Caco-2 (cell line): Measurements from ENCODE around the gene ABLIM2. TPM values are rescaled to one million over a fixed set of nuclear protein-coding genes. Genes with fewer than 3 reads are reported as not detected.

ENCODE experiments used
- BruUV-seq: library from RNA; stranded (reverse); fragments of 400-500 nt; replicated peaks from 2 replicates; lab custom pipeline; 2021; lab: Mats Ljungman, UMichigan
- CTCF ChIA-PET: fragments of 300-600 bp; sonication (Branson Sonifier 250); formaldehyde crosslinking; loops from one replicate; lab custom pipeline; 2022; ENCODE audit warnings: antibody characterized with exemption; lab: Charles Lee
- POLR2A ChIA-PET: fragments of 300-600 bp; sonication (Branson Sonifier 250); formaldehyde crosslinking; loops from one replicate; lab custom pipeline; 2022; ENCODE audit warnings: antibody characterized with exemption; lab: Charles Lee
- DNase-seq, 2 experiments: peaks; one replicate each; pipeline versions ENCODE4 v3.0.0 to v3.0.0-alpha.2; 2020 to 2022
- H3K27me3 ChIP-seq: replicated peaks from 2 replicates; pipeline ENCODE4 v1.6.0; 2011; ENCODE audit warnings: low read length; ENCODE audit not compliant: control insufficient read depth, insufficient read depth
- H3K36me3 ChIP-seq: 2 replicates; pipeline ENCODE4 v1.5.1; 2011; ENCODE audit warnings: low read length; ENCODE audit not compliant: control insufficient read depth, insufficient read depth
- H3K4me1 ChIP-seq: fragments of 250-450 bp; sonication (Bioruptor Pico); 2 replicates; pipeline ENCODE4 v1.5.1; 2020; ENCODE audit warnings: mild to moderate bottlenecking
- H3K4me3 ChIP-seq: 2 replicates; pipeline ENCODE4 v1.5.1; 2011; ENCODE audit warnings: low read depth, mild to moderate bottlenecking, control low read depth, low read length
- H3K9me3 ChIP-seq: fragments of 250-450 bp; sonication (Bioruptor Pico); 2 replicates; pipeline ENCODE4 v1.5.1; 2020; ENCODE audit warnings: mild to moderate bottlenecking, moderate library complexity
- H3K27ac Mint-ChIP-seq: one replicate; pipeline ENCODE4 v1.8.0; 2022; ENCODE audit warnings: mixed read lengths; ENCODE audit not compliant: unreplicated experiment
- H3K27me3 Mint-ChIP-seq: one replicate; pipeline ENCODE4 v1.8.0; 2022; ENCODE audit warnings: mixed read lengths; ENCODE audit not compliant: insufficient read depth, unreplicated experiment
- H3K36me3 Mint-ChIP-seq: one replicate; pipeline ENCODE4 v1.8.0; 2022; ENCODE audit warnings: mild to moderate bottlenecking, mixed read lengths; ENCODE audit not compliant: insufficient read depth, unreplicated experiment
- H3K4me1 Mint-ChIP-seq: one replicate; pipeline ENCODE4 v1.8.0; 2022; ENCODE audit warnings: low read depth, mixed read lengths; ENCODE audit not compliant: unreplicated experiment
- H3K4me3 Mint-ChIP-seq: one replicate; pipeline ENCODE4 v1.8.0; 2022; ENCODE audit warnings: mild to moderate bottlenecking, moderate library complexity, mixed read lengths; ENCODE audit not compliant: unreplicated experiment
- H3K9me3 Mint-ChIP-seq: one replicate; pipeline ENCODE4 v1.8.0; 2022; ENCODE audit warnings: mixed read lengths; ENCODE audit not compliant: unreplicated experiment
- intact Hi-C: fragments of 100-400 bp; cut with micrococcal nuclease; formaldehyde crosslinking; loops from one replicate; pipeline ENCODE4 v1.10.0; 2022; ENCODE audit not compliant: unreplicated experiment
- total RNA-seq: library from RNA; stranded (reverse); gene quantifications from 2 replicates; pipeline ENCODE4 v1.2.3, GENCODE V29; 2022
- TF ChIP-seq, protein P1 (sequence below), 2 experiments: fragments of 200-600 bp in 1 of 2; IDR thresholded peaks; 1 replicate in 1 of 2; 2 replicates in 1 of 2; pipeline versions ENCODE4 v1.5.1 to v1.8.0; 2011 to 2022; ENCODE audit warnings: antibody characterized with exemption in 1 of 2, control low read depth in 1 of 2, inconsistent platforms in 1 of 2, low read depth in 1 of 2, low read length in 1 of 2, mild to moderate bottlenecking in 1 of 2, moderate library complexity in 1 of 2; ENCODE audit not compliant: insufficient read depth in 1 of 2, severe bottlenecking in 1 of 2, unreplicated experiment in 1 of 2

The ABLIM2 gene
- total RNA-seq, 1 experiment from 2014 or later = 0.23 TPM

DNA sequence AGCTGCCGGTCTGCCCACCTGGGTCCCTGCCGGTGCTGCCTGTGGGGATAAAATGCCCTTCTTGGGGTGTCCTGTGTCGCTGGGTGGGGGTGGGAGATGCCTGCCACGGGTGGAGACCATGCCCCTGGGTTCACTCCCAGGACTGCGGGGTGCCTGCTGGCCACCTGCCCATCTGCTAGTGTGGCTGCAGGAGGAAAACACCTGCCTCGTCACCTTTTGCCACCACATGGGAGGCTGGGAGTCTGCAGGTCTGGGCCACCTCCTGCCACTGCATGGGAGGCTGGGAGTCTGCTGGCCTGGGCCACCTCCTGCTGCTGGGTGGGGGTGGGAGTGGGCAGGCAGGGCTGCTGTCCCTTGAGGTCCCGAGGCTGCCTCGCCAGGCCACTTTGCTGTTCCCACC, 160.2 kb downstream of the ABLIM2 start:
- no peak overlapping the region for H3K4me3 Mint-ChIP-seq
- no peaks in the 10 kb centered on the region for H3K4me1 ChIP-seq
- H3K4me1 Mint-ChIP-seq = peaks cover 7% of the 10 kb centered on the region
- no peaks in the 10 kb centered on the region for H3K9me3 Mint-ChIP-seq
- no peak overlapping the region for H3K4me3 ChIP-seq
- no peak overlapping the region for H3K27ac Mint-ChIP-seq
- BruUV-seq = no TSS peak
- no peaks in the 10 kb centered on the region for H3K36me3 ChIP-seq
- no peaks in the 10 kb centered on the region for H3K9me3 ChIP-seq
- H3K27me3 Mint-ChIP-seq = peaks cover 3% of the 10 kb centered on the region
- TF ChIP-seq, protein P1, sequence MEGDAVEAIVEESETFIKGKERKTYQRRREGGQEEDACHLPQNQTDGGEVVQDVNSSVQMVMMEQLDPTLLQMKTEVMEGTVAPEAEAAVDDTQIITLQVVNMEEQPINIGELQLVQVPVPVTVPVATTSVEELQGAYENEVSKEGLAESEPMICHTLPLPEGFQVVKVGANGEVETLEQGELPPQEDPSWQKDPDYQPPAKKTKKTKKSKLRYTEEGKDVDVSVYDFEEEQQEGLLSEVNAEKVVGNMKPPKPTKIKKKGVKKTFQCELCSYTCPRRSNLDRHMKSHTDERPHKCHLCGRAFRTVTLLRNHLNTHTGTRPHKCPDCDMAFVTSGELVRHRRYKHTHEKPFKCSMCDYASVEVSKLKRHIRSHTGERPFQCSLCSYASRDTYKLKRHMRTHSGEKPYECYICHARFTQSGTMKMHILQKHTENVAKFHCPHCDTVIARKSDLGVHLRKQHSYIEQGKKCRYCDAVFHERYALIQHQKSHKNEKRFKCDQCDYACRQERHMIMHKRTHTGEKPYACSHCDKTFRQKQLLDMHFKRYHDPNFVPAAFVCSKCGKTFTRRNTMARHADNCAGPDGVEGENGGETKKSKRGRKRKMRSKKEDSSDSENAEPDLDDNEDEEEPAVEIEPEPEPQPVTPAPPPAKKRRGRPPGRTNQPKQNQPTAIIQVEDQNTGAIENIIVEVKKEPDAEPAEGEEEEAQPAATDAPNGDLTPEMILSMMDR (IDR thresholded peaks at IDR 0.05; ENCODE audit: insufficient read depth in 1 of 2, low read depth in 1 of 2, low read length in 1 of 2, severe bottlenecking in 1 of 2, unreplicated experiment in 1 of 2) = no peak
- intact Hi-C loops = no loop called here
- DNase-seq = no peak
- H3K27me3 ChIP-seq = no peaks in the 10 kb centered on the region
- CTCF ChIA-PET = no interaction called here
- no peaks in the 10 kb centered on the region for H3K36me3 Mint-ChIP-seq
- POLR2A ChIA-PET = no interaction called here

DNA sequence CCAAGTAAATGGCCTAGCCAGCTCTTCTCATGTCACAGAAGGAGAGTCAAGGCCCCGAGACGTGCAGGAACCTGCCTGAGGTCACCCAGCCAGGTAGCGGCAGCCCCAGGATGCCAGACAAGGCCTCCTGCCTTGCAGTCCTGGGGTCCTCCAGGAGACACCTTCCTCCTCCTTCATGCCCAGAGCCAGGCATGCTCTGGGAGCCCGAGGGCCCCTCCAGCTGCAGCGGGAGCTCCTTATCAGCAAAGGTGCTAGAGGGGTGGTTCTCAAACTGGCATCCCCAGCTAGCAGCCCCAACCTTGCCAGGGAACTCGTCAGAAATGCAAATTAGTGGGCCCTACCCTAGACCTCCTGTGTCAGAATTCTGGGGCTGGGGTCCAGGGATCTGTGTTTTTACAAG, 162.7 kb downstream of the ABLIM2 start:
- intact Hi-C loops = no loop called here
- Mint-ChIP-seq H3K4me1 (peaks cover 7% of the 10 kb centered on the region), H3K36me3 (no peaks in the 10 kb centered on the region), H3K27ac (no peak overlapping the region), H3K27me3 (peaks cover 3% of the 10 kb centered on the region), H3K9me3 (no peaks in the 10 kb centered on the region), H3K4me3 (no peak overlapping the region)
- Histone ChIP-seq H3K4me3 (no peak overlapping the region), H3K36me3 (no peaks in the 10 kb centered on the region), H3K4me1 (no peaks in the 10 kb centered on the region), H3K27me3 (no peaks in the 10 kb centered on the region), H3K9me3 (no peaks in the 10 kb centered on the region)
- ChIA-PET CTCF (no interaction called here), POLR2A (no interaction called here)
- TF ChIP-seq, protein P1 (IDR thresholded peaks at IDR 0.05; ENCODE audit: insufficient read depth in 1 of 2, low read depth in 1 of 2, low read length in 1 of 2, severe bottlenecking in 1 of 2, unreplicated experiment in 1 of 2) = no peak
- DNase-seq = no peak
- BruUV-seq = no TSS peak

DNA sequence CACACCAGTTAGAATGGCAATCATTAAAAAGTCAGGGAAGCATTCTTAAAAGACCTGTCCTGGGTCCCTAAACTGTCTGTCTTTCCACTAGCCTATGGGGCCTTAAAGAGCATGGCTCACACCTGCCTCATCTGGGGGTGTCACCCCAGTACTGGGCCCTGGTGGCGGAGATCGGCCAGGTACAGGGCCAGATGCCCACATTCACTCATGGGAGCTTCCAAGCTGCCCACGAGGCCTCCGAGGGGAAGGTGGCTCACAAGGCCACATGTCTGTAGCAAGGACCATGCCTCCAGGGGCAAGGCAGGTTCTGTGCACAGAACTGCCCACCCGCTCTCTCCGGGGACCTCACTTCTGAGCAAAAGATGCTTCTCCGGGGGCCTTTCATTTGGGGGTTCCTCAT, 163.5 kb downstream of the ABLIM2 start:
- H3K4me3 Mint-ChIP-seq = no peak overlapping the region

More for the DNA sequence above, 163.5 kb downstream of the ABLIM2 start:
- H3K27ac Mint-ChIP-seq = no peak overlapping the region
- no TSS peak for BruUV-seq
- no peaks in the 10 kb centered on the region for H3K36me3 ChIP-seq
- intact Hi-C loops = no loop called here
- H3K27me3 ChIP-seq = no peaks in the 10 kb centered on the region
- TF ChIP-seq, protein P1 (IDR thresholded peaks at IDR 0.05; ENCODE audit: insufficient read depth in 1 of 2, low read depth in 1 of 2, low read length in 1 of 2, severe bottlenecking in 1 of 2, unreplicated experiment in 1 of 2) = no peak
- no peaks in the 10 kb centered on the region for H3K9me3 Mint-ChIP-seq
- peaks cover 7% of the 10 kb centered on the region for H3K4me1 Mint-ChIP-seq
- H3K9me3 ChIP-seq = no peaks in the 10 kb centered on the region
- H3K36me3 Mint-ChIP-seq = no peaks in the 10 kb centered on the region
- H3K27me3 Mint-ChIP-seq = peaks cover 3% of the 10 kb centered on the region
- no peak for DNase-seq
- no peak overlapping the region for H3K4me3 ChIP-seq
- no peaks in the 10 kb centered on the region for H3K4me1 ChIP-seq
- ChIA-PET POLR2A (no interaction called here), CTCF (no interaction called here)
